H4 (cell line): ENCODE data around the gene TRNAU1AP. TPM values are rescaled to one million over a fixed set of nuclear protein-coding genes. Genes with fewer than 3 reads are reported as not detected.
"Not testable (repeated sequence)": the region's sequence is repeated elsewhere in the genome, so short reads cannot be mapped to it uniquely, and the experiment has no call there.

Experiments
- DNase-seq: peaks from one replicate; pipeline ENCODE4 v3.0.0-alpha.2; 2015; ENCODE audit warnings: low spot score
- total RNA-seq: library from RNA; depleted of rRNA; stranded (reverse); fragments of >200 nt; shearing (Covaris generic); gene quantifications from 2 replicates; pipeline ENCODE4 v1.2.3, GENCODE V29; 2014

TRNAU1AP gene
- total RNA-seq, 1 experiment from 2014 or later: 25.6 TPM

DNA sequence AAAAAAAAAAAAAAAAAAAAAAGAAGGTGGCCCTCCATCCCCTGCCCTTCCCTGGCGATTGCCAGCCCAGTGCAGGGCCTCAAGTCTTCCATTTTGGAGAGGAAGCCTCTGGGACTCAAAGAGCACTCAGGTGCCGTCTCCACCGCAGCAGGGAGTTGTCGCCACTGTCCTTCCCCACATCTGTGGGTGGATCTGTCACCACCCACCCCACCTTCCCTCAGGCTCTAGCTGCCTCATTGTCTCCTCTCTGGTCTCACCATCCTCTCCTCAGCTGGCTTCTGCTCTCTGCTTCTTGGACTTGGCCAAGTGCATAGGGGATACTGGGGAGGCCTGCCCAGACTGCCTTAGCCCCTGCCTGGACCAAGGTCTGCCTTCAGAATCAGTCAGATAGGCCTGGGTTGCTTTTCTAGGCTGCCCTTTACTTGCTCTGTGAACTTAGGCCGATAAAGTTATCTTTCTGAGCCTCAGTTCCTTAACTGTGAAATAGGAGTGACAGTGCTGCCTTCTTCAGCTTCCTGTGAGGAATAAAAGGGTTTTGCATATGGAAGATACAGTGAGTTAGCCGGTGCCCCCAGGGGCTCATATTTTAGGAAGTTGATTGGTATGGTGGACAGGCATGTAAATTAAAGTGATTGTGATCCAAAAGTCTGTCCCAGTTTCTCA lies 31.3 kb upstream of the TRNAU1AP start:
- DNase-seq: no peak

DNA sequence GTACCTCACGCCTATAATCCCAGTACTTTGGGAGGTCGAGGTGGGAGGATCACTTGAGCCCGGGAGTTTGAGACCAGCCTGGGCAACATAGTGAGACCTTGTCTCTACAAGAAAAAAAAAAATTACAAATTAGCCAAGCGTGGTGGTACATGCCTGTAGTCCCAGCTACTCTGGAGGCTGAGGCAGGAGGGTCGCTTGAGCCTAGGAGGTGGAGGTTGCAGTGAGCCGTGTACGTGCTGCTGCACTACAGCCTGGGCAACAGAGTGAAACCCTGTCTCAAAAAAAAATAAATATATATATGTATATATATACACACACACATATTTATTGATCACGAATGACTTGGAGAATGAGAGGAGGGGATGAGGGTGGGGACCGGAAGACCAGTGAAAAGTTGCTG lies 30.3 kb upstream of the TRNAU1AP start:
- not testable (repeated sequence) for DNase-seq

DNA sequence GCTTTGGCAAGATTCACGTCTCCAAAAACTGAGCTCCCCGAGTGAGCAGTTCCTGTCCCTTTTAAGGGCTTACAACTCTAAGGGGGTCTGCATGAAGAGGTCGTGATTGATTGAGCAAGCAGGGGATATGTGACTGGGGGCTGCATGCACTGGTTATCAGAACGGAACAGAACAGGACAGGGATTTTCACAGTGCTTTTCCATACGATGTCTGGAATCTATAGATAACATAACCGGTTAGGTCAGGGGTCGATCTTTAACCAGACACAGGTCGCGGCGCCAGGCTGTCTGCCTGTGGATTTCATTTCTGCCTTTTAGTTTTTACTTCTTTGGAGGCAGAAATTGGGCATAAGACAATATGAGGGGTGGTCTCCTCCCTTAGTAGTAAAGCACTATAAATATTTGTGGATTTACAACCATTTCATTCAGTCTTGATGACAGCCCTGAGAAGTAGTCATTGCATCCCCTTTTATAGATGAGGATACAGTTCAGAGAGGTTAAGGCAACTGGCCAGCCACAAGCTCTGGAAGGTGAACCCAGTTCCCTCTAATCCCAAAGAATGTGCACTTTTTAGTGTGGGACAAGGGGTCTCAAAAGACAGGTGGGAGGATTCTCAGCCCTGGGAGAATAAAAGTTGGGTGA lies 27.8 kb upstream of the TRNAU1AP start:
- not testable (repeated sequence) for DNase-seq

DNA sequence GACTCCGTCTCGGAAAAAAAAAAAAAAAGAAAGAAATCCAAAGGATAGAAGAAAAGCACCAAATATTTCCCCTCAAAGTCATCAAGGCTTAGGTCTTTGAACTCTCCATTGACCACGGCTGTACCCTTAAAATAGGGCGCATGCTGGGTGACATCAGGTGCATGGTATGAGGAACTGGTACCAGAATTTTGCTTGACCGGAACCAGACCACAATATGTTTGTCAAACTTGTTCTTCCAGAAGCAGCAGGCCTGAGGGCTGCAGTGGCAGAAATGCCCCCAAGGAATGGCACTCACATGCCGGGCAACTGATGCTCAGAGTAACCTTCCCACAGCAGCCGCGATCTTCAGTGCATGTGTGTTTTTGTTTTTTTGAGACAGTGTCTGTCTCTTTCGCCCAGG lies 26.0 kb upstream of the TRNAU1AP start:
- DNase-seq: no peak

DNA sequence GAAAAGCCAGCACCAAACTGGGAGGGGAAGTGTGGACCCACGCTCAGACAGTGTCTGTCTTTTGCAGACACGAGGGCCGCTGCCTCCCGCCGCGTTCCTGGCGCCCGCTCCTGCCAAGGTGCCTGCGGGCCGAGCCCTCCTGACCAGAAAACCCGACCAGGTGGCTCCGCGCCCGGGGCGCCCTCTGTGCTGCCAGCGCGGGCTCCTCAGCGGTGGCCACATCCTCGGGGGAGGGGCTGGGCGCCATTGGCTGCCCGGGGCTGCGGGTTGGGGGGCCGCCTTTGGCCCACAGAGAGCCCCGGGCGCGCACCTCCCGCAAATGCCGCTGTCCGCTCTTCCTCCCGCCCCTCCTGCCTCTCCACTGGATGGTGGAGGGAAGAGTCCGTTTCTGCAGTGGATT lies 22.4 kb upstream of the TRNAU1AP start:
- no peak for DNase-seq

DNA sequence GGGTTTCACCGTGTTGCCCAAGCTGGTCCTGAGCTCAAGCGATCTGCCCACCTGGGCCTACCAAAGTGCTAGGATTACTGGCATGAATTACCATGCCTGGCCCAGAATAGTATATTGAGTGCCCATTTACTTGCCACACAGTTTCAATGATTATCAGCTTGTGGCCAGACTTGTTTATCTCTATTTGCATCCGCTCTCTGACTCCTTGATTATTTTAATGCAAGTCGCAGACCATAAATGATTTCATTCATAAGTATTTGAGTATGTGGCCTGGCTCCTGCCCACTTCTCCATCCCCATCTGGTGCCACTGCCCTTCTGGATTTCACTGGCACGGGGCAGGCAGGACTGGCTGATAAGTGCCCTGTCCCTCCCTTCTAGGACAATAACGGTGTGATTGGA lies 18.2 kb upstream of the TRNAU1AP start:
- DNase-seq: no peak

DNA sequence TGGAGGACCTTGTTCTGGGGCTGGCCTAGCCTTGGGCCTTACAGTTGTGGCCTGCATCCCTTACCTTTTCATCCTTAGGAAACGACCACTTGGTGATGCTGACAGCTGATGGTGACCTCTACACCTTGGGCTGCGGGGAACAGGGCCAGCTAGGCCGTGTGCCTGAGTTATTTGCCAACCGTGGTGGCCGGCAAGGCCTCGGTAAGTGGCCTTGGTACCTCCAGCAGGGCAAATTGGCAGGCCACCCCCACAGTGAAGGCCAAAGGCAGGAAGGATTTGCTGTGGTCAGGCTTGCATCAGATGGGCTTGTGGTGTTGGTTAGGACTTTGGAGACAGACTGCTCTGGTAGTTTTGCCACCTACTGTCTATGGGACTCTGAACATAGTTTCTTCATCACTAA lies 17.7 kb upstream of the TRNAU1AP start:
- no peak for DNase-seq

DNA sequence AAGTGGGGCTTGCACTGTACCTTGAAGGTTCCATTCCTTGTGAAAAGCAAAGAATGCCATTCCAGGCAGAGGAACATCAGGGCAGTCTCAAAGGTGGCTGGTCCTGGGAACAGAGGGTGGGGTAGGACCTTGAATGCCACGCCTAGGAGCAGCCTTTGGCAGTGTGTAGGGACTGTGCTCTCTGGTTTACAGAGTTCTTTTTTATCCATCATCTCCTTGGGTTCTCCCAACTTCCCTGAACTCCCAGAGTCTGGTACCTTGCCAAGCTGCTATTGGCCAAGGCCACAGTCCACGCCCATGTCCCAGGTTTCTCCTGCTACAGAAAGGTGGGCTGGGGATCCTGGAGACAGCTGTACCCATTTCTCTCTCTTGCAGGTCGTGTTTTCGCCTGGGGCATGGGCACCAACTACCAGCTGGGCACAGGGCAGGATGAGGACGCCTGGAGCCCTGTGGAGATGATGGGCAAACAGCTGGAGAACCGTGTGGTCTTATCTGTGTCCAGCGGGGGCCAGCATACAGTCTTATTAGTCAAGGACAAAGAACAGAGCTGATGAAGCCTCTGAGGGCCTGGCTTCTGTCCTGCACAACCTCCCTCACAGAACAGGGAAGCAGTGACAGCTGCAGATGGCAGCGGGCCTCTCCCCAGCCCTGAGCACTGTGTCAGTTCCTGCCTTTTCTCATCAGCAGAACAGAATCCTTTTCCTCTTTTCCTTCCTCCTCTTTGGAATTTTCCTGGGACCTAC lies 15.3 kb upstream of the TRNAU1AP start:
- DNase-seq: no peak

DNA sequence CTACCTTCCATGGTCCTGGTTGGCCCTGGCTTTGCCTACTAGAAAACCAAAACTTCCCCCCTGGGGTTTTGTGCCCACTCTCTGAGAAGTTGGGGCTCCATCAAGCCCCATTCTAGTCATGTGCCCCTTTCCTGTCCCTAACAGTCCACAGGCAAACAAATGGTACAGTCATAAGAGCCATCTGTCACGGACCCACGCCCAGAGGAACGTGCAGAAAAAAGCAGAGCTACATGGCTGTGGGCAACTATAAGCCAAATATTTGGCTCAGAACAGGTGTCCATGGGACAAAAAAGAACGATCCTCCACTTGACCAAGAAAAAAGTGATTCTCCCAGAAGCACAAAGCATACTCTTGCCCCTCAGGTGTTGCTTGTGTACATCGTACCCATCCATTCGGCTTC lies 14.6 kb upstream of the TRNAU1AP start:
- DNase-seq: no peak

DNA sequence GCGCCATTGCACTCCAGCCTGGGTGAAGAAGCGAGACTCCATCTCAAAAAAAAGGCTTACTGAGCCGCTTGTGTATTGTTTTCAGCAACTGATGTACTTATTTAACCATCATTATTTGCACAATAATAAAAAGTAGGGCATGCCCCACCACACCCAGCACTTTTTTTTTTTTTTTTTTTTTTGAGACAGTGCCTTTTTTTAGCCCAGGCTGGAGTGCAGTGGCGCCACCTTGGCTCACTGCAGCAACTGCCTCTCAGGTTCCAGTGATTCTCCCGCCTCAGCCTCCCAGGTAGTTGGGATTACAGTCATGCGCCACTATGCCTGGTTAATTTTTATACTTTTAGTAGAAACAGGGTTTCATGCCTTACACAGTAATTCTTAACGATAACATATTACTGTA lies 12.2 kb upstream of the TRNAU1AP start:
- DNase-seq: no peak

DNA sequence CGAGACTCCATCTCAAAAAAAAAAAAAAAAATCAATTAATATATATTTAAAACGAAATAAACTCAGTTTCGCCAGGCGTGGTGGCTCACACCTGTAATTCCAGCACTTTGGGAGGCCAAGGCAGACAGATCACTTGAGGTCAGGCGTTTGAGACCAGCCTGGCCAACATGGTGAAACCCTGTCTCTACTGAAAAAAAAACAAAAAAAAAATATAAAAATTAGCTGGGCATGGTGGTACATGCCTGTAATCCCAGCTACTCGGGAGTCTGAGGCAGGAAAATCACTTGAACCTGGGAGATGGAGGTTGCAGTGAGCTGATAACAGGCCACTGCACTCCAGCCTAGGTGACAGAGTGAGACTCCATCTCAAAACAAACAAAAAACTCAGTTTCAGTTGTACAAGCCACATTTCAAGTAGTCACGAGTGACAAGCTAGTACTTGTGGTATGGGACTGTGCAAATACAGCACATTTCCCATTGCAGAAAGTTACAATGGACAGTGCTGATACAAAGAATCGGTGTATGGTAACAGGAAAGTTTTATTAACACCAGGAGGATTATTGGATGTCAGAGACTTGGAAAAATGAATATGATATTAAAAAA lies 11.4 kb upstream of the TRNAU1AP start:
- DNase-seq: not testable (repeated sequence)

DNA sequence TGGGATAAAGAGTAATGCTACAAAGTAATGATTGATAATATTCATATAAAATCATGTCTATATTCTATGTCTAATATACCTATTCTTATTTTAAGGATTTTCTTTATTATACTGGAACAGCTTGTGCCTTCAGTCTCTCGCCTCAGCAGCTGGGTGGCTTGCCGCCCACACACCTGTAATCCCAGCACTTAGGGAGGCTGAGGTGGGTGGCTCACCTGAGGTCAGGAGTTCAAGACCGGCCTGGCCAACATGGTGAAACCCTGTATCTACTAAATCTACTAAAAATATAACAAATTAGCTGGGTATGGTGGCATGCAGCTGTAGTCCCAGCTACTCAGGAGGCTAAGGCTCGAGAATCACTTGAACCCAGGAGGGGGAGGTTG lies 7.6 kb upstream of the TRNAU1AP start:
- DNase-seq: no peak

DNA sequence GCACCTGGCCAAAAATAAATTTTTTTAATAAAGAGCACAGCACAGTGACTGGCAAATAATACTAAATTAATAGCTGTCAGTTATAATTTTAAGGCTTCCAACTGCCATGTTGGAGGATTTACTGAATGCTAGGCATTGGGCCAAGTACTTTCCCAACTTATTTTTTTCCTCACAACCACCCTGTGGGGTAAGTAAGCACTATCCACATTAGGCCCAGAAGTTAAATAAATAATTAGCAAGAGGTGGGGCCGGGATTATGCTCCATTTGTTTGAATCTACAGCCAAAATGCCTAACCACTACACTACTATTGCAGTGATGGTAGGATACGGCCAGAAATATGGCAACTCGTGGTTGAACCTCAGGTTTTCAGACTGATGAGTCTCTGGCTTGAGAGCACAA lies 4.6 kb upstream of the TRNAU1AP start:
- DNase-seq: no peak

DNA sequence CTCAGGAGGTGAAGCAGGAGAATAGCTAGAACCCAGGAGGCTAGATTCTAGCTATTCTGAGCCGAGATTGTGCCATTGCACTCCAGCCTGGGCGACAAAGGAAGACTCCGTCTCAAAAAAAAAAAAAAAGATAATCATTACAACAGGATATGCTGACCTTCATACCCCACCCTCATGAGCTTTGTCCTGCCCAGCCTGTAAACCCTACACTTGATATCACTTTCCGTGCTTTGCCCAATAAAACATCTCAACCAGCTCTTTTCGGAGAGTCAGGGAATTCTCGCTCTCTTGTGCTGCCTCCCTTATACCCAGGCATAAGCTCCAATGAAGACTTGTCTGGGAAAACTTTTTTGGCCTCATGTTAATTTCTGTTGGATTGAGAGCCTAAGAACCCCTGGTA lies 1.5 kb upstream of the TRNAU1AP start:
- DNase-seq: no peak

DNA sequence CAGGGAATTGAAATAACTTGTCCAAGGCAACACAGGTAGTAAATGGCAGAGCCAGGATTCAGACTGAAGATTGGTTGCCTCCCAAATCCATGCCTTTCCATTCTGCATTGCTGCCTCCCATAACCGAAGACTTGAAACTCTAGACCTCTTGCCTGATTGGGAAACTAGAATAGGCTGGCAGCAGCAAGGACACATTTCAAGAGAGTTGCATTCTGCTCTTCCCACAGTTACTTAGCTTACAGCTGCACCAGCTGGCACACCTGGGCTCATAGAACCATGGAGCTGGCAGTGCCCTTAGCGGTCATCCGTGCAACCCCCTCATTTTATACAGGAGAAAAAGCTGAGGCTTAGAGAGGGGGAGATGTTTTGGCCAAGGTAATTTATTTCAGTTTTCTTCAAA lies 8.0 kb downstream of the TRNAU1AP start:
- no peak for DNase-seq

DNA sequence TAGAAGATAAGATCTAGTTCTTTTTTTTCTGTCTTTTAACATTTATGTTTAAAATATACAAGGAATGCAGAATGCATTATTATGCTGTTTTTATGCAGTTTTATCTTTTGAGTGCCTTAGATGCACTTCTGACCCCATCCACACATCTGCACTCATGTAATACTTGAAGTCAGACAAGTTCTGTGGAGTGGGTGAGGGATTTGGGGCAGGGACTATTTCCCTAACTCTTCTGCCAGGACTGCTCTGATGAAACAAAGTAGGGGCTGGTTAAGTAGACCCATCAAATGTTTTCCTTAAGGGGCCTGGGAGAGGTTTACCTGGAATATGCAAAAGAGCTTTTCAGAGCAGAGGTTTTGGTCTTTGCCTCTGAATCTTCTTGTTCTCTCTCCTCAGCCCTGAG lies 11.4 kb downstream of the TRNAU1AP start:
- DNase-seq: no peak

DNA sequence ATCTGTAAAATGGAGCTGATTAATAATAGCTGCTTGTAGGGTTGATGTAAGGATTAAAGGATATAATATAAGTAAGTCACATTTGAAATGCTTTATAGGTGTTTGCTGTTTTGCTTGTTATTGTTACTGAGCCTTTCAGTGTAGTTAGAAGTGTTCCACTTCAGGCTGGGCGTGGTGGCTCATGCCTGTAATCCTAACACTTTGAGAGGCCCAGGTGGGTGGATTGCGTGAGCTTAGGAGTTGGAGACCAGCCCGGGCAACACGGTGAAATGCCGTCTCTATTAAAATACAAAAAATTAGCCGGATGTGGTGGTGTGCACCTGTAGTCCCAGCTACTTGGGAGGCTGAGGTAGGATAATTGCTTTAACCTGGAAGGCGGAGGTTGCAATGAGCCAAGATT lies 12.2 kb downstream of the TRNAU1AP start:
- DNase-seq: no peak

DNA sequence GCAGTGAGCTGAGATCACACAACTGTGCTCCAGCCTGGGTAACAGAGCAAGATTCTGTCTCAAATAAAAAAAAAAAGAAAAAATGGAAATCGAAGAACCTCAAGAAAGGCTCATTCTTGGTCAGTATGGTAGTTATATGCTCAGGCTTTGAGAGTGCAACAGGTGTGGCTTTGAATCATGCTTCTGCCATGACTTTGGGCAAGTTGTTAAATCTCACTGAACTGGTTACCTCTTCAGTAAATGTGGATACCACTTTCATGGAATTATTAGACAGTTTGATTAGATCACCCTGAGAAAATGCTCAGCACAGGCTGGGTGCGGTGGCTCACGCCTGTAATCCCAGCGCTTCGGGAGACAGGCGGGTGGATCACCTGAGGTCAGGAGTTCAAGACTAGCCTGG lies 12.8 kb downstream of the TRNAU1AP start:
- no peak for DNase-seq

DNA sequence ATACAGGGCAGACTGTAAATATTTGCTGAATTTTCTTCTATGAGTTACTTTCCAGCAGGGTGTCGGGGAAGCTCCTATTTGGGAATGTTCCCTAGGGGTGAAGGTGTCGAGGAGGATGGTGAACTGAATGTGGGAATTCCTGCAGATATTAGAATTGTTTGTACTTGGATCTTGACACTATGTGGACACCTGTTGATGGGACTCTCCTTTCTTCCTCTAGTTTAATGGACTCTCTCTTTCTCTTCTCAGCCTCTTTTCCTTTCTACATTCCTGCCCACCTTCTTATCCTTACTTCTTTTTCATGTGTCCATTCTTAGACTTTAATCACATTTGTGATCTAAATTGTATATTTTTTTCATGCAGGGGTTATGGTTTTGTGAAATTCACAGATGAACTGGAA lies 14.0 kb downstream of the TRNAU1AP start:
- no peak for DNase-seq

DNA sequence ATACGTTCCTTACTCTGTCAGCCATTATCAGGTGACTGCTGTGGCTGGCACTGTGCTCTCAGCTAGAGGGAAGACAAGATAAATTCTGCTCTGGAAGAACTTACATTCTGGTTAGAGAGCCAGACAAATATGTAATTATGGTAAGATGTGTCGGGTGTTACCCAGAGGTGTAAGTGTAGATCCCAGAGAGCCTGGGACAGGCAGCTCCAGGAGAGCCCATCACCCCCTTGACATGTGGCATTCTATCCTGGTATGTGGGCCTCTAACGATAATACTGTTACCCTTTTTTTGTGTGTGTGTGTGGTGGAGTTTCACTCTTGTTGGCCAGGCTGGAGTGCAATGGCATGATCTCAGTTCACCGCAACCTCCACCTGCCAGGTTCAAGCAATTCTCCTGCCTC lies 19.0 kb downstream of the TRNAU1AP start:
- DNase-seq: no peak

DNA sequence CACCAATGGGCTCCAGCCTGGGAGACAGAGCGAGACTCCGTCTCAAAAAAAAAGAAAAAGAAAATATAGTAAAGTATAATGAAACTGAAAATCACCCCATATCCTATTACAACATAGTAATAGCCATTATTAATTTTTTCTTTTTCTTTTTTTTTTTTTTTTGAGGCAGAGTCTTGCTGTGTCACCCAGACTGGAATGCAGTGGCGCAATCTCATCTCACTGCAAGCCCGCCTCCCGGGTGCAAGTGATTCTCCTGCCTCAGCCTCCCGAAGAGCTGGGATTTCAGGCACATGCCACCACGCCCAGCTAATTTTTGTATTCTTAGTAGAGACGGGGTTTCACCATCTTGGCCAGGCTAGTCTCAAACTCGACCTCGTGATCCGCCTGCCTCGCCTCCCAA lies 20.0 kb downstream of the TRNAU1AP start:
- DNase-seq: not testable (repeated sequence)

DNA sequence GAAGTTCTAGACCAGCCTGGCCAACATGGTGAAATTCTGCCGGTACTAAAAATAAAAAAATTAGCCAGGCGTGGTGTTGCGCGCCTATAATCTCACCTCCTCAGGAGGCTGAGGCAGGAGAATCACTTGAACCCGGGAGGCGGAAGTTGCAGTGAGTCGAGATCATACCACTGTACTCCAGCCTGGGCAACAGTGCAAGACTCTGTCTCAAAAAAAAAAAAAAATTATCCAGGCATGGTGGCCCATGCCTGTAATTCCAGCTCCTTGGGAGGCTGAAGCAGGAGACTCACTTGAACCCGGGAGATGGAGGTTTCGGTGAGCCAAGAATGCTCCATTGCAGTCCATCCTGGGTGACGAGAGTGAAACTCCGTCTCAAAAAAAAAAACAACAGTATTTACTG lies 20.7 kb downstream of the TRNAU1AP start:
- DNase-seq: no peak
